Natural killer cell (primary cell): ENCODE data around the gene MEGF6. TPM values are rescaled to one million over a fixed set of nuclear protein-coding genes. Genes with fewer than 3 reads are reported as not detected.

ENCODE experiments used
- ATAC-seq, 3 donors: fragments of 150-1000 bp in 2 of 3; fragments of 200-7000 bp in 1 of 3; cut with Tn5 transposase; 1 replicate in 1 of 3; 2 replicates in 2 of 3; pipeline ENCODE4 v1.10.0; 2021; ENCODE audit warnings: mild to moderate bottlenecking in 2 of 3, moderate library complexity in 2 of 3
- DNase-seq, 2 donors: peaks; one replicate each; pipeline versions ENCODE4 v3.0.0 to v3.0.0-alpha.2; 2013 to 2021; ENCODE audit warnings: mixed read lengths in 1 of 2
- H3K27ac ChIP-seq: one replicate; pipeline ENCODE4 v1.5.1; 2013; ENCODE audit warnings: mild to moderate bottlenecking, low read length
- H3K27me3 ChIP-seq: one replicate; pipeline ENCODE4 v1.6.1; 2013; ENCODE audit warnings: low read length; ENCODE audit not compliant: control insufficient read depth, insufficient read depth
- H3K36me3 ChIP-seq: one replicate; pipeline ENCODE4 v1.6.1; 2013; ENCODE audit warnings: low read length; ENCODE audit not compliant: control insufficient read depth, insufficient read depth
- H3K4me1 ChIP-seq: one replicate; pipeline ENCODE4 v1.6.1; 2013; ENCODE audit warnings: low read length; ENCODE audit not compliant: control insufficient read depth, insufficient read depth
- H3K4me3 ChIP-seq: one replicate; pipeline ENCODE4 v1.5.1; 2013; ENCODE audit warnings: low read length
- H3K9me3 ChIP-seq: one replicate; pipeline ENCODE4 v1.6.1; 2013; ENCODE audit warnings: low read length; ENCODE audit not compliant: control insufficient read depth, insufficient read depth
- H3K27ac Mint-ChIP-seq, 2 donors: one replicate each; pipeline ENCODE4 v1.8.0; 2022; ENCODE audit warnings: mild to moderate bottlenecking in 2 of 2, mixed read lengths in 2 of 2, moderate library complexity in 1 of 2
- H3K27me3 Mint-ChIP-seq, 2 donors: one replicate each; pipeline ENCODE4 v1.8.0; 2022; ENCODE audit warnings: low read depth in 2 of 2, mixed read lengths in 2 of 2
- H3K36me3 Mint-ChIP-seq: one replicate; pipeline ENCODE4 v1.8.0; 2022; ENCODE audit warnings: mixed read lengths
- H3K4me1 Mint-ChIP-seq, 2 donors: one replicate each; pipeline ENCODE4 v1.8.0; 2022; ENCODE audit warnings: mixed read lengths in 2 of 2
- H3K4me3 Mint-ChIP-seq: one replicate; pipeline ENCODE4 v1.8.0; 2022; ENCODE audit warnings: mild to moderate bottlenecking, moderate library complexity, mixed read lengths
- H3K9me3 Mint-ChIP-seq, 2 donors: one replicate each; pipeline ENCODE4 v1.8.0; 2022; ENCODE audit warnings: mixed read lengths in 2 of 2
- WGBS: methylation state at CpG from one replicate; pipeline ENCODE4 v1.1.7; 2013; ENCODE audit warnings: missing lambda C conversion rate; ENCODE audit not compliant: insufficient coverage; 5-methylcytosine and 5-hydroxymethylcytosine counted together
- intact Hi-C: fragments of 100-400 bp; cut with micrococcal nuclease; formaldehyde crosslinking; loops from one replicate; pipeline ENCODE4 v1.14.2; 2022
- total RNA-seq, 4 donors: library from RNA; stranded (reverse); fragments of 120-200 nt in 1 of 4; gene quantifications; one replicate each; pipeline versions ENCODE4 v1.2.3 to v1.2.4, GENCODE V29; 2013 to 2022
- TF ChIP-seq, protein P1 (sequence below): fragments of 200-600 bp; IDR thresholded peaks from one replicate; pipeline ENCODE4 v1.8.0; 2022; ENCODE audit warnings: antibody characterized with exemption

MEGF6 gene
- total RNA-seq, 3 donors from 2014 or later (not counting 1 experiment from before 2014, with no cell fraction given): 3.1 to 15.6 (median 5.1) TPM

DNA sequence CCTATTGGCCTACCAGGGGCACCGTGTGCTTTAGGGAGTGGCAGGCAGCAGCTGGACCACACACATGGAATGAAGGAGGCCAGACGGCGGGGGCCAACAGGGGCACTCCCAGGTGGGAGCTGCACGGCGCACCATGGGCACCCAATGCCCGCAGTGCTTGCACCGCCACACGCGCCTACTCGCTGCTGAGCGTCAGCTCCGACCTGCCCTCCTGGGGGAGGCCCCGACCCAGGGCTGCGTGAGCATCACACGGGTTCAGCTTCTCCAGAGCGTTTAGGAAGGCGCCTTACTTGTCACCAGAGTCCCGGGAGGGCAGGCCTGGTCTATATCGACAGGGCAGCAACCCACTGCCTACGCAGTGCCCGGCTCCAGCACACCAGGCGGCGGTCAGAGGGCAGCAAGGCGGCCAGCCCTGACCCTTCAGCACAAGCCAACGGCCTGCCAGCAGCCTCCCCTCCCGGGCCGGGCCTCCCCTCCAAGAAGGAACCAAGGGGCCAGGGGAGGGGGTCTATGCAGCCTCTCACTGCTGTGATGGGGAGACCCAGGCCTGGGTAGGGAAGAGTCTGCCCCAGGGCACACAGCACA, 91.9 kb downstream of the MEGF6 start:
- Histone ChIP-seq H3K9me3 (no peaks in the 10 kb centered on the region), H3K4me3 (no peak overlapping the region), H3K27me3 (no peaks in the 10 kb centered on the region), H3K4me1 (no peaks in the 10 kb centered on the region), H3K27ac (no peak overlapping the region), H3K36me3 (no peaks in the 10 kb centered on the region)
- Mint-ChIP-seq H3K27ac (no peak overlapping the region), H3K9me3 (no peaks in the 10 kb centered on the region), H3K27me3 (no peaks in the 10 kb centered on the region), H3K36me3 (no peaks in the 10 kb centered on the region), H3K4me1 (no peaks in the 10 kb centered on the region), H3K4me3 (no peak overlapping the region)
- ATAC-seq: no peak
- DNase-seq: no peak
- TF ChIP-seq, protein P1, sequence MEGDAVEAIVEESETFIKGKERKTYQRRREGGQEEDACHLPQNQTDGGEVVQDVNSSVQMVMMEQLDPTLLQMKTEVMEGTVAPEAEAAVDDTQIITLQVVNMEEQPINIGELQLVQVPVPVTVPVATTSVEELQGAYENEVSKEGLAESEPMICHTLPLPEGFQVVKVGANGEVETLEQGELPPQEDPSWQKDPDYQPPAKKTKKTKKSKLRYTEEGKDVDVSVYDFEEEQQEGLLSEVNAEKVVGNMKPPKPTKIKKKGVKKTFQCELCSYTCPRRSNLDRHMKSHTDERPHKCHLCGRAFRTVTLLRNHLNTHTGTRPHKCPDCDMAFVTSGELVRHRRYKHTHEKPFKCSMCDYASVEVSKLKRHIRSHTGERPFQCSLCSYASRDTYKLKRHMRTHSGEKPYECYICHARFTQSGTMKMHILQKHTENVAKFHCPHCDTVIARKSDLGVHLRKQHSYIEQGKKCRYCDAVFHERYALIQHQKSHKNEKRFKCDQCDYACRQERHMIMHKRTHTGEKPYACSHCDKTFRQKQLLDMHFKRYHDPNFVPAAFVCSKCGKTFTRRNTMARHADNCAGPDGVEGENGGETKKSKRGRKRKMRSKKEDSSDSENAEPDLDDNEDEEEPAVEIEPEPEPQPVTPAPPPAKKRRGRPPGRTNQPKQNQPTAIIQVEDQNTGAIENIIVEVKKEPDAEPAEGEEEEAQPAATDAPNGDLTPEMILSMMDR: no peak
- WGBS: 93% methylated on average over 27 of the region's 27 CpGs
- intact Hi-C loops: no loop called here

DNA sequence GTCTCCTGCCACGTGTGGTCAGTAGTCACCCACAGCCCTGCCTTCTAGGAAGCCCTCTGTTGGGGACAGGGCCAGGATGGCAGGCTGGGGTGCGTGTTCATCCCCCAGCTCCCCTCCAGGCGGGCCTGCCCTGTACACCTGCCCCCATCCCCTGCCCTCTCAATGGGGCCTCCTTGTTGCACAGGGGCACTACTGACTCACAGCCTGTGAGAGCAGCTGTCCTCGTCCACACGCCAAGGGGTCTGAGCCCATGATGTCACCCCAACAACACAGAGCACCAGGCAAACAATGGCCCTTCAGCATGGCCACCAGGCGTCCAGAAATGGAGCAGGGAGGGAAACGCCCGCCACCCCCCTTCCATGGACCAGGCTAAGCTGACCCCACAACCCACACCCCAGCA, 92.6 kb downstream of the MEGF6 start:
- TF ChIP-seq, protein P1: no peak
- Mint-ChIP-seq H3K27me3 (no peaks in the 10 kb centered on the region), H3K4me3 (no peak overlapping the region), H3K36me3 (no peaks in the 10 kb centered on the region), H3K9me3 (no peaks in the 10 kb centered on the region), H3K4me1 (no peaks in the 10 kb centered on the region), H3K27ac (no peak overlapping the region)
- no peaks in the 10 kb centered on the region for H3K36me3 ChIP-seq
- intact Hi-C loops: no loop called here
- 95% methylated on average over 8 of the region's 8 CpGs for WGBS
- H3K9me3 ChIP-seq: no peaks in the 10 kb centered on the region
- H3K4me1 ChIP-seq: no peaks in the 10 kb centered on the region
- no peak overlapping the region for H3K27ac ChIP-seq
- ATAC-seq: no peak
- no peak for DNase-seq
- H3K4me3 ChIP-seq: no peak overlapping the region
- H3K27me3 ChIP-seq: no peaks in the 10 kb centered on the region

DNA sequence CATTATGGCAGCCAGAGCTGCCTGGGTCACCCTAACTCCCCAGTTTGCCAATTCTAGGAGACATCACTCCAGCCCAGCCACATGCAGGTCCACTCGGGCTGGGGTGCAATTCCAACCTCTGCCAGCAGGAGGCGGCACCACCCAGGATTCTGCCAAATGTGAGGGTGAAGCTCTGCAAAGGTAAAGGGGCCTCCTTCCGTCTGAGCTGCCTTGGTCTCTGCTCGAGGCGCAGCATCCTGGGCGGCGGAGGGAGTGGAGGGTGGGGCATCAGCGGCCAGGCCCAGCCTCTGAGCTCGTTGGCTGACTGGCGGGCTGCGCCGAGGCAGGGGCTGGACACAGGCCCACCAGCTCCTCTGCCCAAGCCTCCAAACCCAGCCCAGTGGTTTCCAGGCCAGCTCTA, 93.1 kb downstream of the MEGF6 start:
- whole genome bisulfite sequencing: 96% methylated on average over 12 of the region's 12 CpGs
- ATAC-seq: no peak
- H3K4me3 Mint-ChIP-seq: no peak overlapping the region
- H3K4me1 Mint-ChIP-seq: no peaks in the 10 kb centered on the region
- TF ChIP-seq, protein P1: peak; percentile 58
- H3K27ac ChIP-seq: no peak overlapping the region
- H3K4me1 ChIP-seq: no peaks in the 10 kb centered on the region
- H3K36me3 Mint-ChIP-seq: no peaks in the 10 kb centered on the region
- DNase-seq: peak in 1 of 2 donors; percentile 44
- no peaks in the 10 kb centered on the region for H3K27me3 Mint-ChIP-seq
- no peak overlapping the region for H3K27ac Mint-ChIP-seq
- intact Hi-C loops: no loop called here
- no peaks in the 10 kb centered on the region for H3K9me3 Mint-ChIP-seq
- H3K4me3 ChIP-seq: no peak overlapping the region
- no peaks in the 10 kb centered on the region for H3K27me3 ChIP-seq
- no peaks in the 10 kb centered on the region for H3K36me3 ChIP-seq
- H3K9me3 ChIP-seq: no peaks in the 10 kb centered on the region
